Colonic mucosa (tissue), 4 donors: ENCODE measurements around the gene SEMA5A. TPM values are rescaled to one million over a fixed set of nuclear protein-coding genes. Genes with fewer than 3 reads are reported as not detected.

ENCODE experiments used
- DNase-seq: peaks from one replicate; pipeline ENCODE4 v3.0.0-alpha.2; 2020
- H3K27ac ChIP-seq: fragments of 200-600 bp; one replicate; pipeline ENCODE4 v1.8.0; 2021
- H3K27me3 ChIP-seq: fragments of 200-600 bp; one replicate; pipeline ENCODE4 v1.8.0; 2021
- H3K36me3 ChIP-seq: fragments of 200-600 bp; one replicate; pipeline ENCODE4 v1.8.0; 2021
- H3K4me1 ChIP-seq: fragments of 200-600 bp; one replicate; pipeline ENCODE4 v1.8.0; 2021; ENCODE audit warnings: mild to moderate bottlenecking
- H3K4me3 ChIP-seq: fragments of 200-600 bp; one replicate; pipeline ENCODE4 v1.8.0; 2021
- H3K9ac ChIP-seq, 2 donors: one replicate each; pipeline ENCODE4 v1.7.0; 2013; ENCODE audit warnings: control low read depth in 2 of 2, low read depth in 2 of 2, low read length in 2 of 2
- H3K9me3 ChIP-seq: fragments of 200-600 bp; one replicate; pipeline ENCODE4 v1.8.0; 2021
- intact Hi-C: fragments of 100-400 bp; cut with DNase I; formaldehyde crosslinking; loops from one replicate; pipeline ENCODE4 v1.14.1; 2022
- total RNA-seq, 2 donors: library from RNA; stranded (reverse); fragmentation: NEBNext Ultra II Directional in 1 of 2; extraction: Animal tissue kit (Norgen Biotek cat#: 25700) in 1 of 2; gene quantifications; one replicate each; pipeline ENCODE4 v1.2.1, GENCODE V29; 2021
- TF ChIP-seq, protein P1 (sequence below): fragments of 200-600 bp; IDR thresholded peaks from one replicate; pipeline ENCODE4 v1.8.0; 2022; ENCODE audit warnings: antibody characterized with exemption, mild to moderate bottlenecking
- donor health status: healthy.
- donor health status: DM: no; HTN: no; CAD: no.
- donor health status: DM: no; HTN: no; CAD: no.

Gene SEMA5A
- total RNA-seq, 2 donors from 2014 or later = 23.3 to 32.7 TPM

DNA sequence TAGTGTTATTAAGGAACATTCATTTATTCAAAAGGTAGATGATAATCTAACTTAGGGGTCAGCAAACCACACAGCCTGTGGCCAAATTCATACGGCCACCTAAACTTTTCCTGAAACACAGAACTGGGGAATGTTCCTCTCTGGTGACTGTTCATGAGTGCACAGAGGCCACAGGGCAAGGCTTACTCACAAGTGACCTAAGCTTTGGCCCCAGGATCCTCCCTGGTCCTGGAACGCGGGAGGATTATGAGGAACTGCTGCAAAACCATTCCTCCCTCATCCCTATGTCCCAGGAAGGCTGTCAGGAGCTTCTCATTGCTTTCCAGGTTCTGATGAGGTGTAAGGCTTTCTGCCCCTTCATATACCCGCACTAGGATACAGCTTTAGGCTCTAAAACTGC is 397.6 kb downstream of the SEMA5A start:
- no peaks in the 10 kb centered on the region for H3K9me3 ChIP-seq
- no peaks in the 10 kb centered on the region for H3K4me1 ChIP-seq
- DNase-seq = no peak
- no peaks in the 10 kb centered on the region for H3K36me3 ChIP-seq
- intact Hi-C loops = no loop called here
- TF ChIP-seq, protein P1, sequence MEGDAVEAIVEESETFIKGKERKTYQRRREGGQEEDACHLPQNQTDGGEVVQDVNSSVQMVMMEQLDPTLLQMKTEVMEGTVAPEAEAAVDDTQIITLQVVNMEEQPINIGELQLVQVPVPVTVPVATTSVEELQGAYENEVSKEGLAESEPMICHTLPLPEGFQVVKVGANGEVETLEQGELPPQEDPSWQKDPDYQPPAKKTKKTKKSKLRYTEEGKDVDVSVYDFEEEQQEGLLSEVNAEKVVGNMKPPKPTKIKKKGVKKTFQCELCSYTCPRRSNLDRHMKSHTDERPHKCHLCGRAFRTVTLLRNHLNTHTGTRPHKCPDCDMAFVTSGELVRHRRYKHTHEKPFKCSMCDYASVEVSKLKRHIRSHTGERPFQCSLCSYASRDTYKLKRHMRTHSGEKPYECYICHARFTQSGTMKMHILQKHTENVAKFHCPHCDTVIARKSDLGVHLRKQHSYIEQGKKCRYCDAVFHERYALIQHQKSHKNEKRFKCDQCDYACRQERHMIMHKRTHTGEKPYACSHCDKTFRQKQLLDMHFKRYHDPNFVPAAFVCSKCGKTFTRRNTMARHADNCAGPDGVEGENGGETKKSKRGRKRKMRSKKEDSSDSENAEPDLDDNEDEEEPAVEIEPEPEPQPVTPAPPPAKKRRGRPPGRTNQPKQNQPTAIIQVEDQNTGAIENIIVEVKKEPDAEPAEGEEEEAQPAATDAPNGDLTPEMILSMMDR = no peak
- H3K27me3 ChIP-seq = no peaks in the 10 kb centered on the region
- H3K27ac ChIP-seq = no peak overlapping the region
- H3K9ac ChIP-seq = no peak overlapping the region
- H3K4me3 ChIP-seq = no peak overlapping the region

DNA sequence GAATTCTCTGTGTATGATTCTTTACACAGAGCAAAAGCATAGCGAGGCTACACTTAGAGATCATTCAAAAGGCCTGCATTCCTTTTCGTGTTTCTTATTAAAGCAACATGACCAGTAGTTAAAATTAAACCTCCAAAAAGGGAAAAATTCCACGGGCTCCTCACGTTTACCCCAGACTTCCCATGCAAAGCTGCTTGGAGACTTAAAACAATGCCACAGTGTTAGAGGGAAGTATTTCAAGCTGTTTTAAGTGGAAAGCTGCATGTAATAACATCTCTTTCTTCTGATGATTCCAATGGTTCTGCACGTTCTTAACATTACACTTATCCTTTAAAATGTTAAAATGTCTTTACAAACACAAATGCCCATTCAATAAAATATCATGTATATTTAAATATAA is 405.2 kb downstream of the SEMA5A start:
- TF ChIP-seq, protein P1 = no peak
- intact Hi-C loops = no loop called here
- Histone ChIP-seq H3K9ac (no peak overlapping the region), H3K27ac (no peak overlapping the region), H3K4me3 (no peak overlapping the region), H3K4me1 (no peaks in the 10 kb centered on the region), H3K27me3 (no peaks in the 10 kb centered on the region), H3K9me3 (no peaks in the 10 kb centered on the region), H3K36me3 (no peaks in the 10 kb centered on the region)
- DNase-seq = no peak

DNA sequence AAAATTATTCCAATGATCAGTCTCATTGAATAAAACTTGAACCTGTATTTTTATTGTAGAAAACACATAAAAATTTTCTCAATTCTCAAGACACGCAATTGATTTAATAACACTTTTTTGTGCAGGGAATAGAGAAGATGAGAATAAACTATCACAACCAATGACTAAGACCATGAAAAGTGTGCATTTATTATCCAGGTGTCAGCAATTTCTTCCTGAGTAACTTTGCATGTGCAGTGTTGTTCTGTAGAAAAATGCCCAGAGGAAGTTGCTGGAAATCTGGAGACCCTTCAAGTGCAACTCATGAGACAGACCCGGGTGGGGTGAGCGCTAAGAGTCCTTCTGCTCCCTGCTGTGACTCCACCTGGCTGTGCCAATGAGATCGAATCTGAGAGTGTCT is 405.7 kb downstream of the SEMA5A start:
- Histone ChIP-seq H3K9me3 (no peaks in the 10 kb centered on the region), H3K27me3 (no peaks in the 10 kb centered on the region), H3K4me3 (no peak overlapping the region), H3K9ac (no peak overlapping the region), H3K4me1 (no peaks in the 10 kb centered on the region), H3K27ac (no peak overlapping the region), H3K36me3 (no peaks in the 10 kb centered on the region)
- intact Hi-C loops = no loop called here
- DNase-seq = no peak
- TF ChIP-seq, protein P1 = no peak

DNA sequence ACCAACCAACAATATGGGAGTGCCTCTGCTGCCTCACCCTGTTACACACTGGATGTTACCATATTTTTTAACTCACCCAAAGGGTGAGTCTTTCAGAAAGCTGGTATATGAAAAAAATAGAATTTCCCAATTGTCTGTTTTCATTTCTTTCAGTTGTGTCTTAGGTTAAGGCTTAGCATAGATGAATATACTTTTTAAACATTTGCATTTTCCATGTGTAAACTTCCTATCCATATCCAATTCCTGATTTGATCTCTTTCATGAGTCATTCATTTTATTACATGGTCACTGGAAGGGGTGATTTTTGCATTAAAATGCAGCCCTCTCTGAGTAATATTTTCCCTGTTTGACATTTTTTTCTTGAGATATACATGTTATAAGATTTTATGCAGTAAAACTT is 406.5 kb downstream of the SEMA5A start:
- intact Hi-C loops = no loop called here

DNA sequence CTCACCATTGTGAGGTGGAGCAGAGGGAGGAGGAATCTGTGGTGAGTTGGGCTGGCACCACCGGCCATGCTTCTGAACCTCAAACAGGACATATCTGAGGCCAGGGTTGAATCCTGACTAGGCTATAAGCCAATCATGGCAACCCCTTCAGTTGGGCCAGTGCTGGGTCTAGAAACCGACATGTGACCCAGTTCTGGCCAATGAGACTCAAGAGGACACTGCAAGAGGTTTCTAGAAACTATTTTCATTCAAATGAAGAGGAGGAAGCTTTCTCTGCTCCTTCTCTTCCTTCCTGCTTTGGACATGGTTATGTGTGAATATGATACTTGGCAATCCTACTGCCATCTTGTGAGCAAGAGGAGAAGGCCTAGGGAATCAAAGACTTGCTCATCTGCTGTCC is 417.7 kb downstream of the SEMA5A start:
- H3K4me3 ChIP-seq = no peak overlapping the region
- H3K9me3 ChIP-seq = no peaks in the 10 kb centered on the region
- no peaks in the 10 kb centered on the region for H3K36me3 ChIP-seq
- no peaks in the 10 kb centered on the region for H3K4me1 ChIP-seq
- H3K9ac ChIP-seq = no peak overlapping the region
- H3K27me3 ChIP-seq = no peaks in the 10 kb centered on the region
- H3K27ac ChIP-seq = no peak overlapping the region
- intact Hi-C loops = no loop called here
- DNase-seq = no peak
- TF ChIP-seq, protein P1 = no peak

More for the DNA sequence above, 406.5 kb downstream of the SEMA5A start:
- Histone ChIP-seq H3K27me3 (no peaks in the 10 kb centered on the region), H3K9me3 (no peaks in the 10 kb centered on the region), H3K27ac (no peak overlapping the region), H3K36me3 (no peaks in the 10 kb centered on the region), H3K4me1 (no peaks in the 10 kb centered on the region), H3K9ac (no peak overlapping the region), H3K4me3 (no peak overlapping the region)
- DNase-seq = no peak
- TF ChIP-seq, protein P1 = no peak

DNA sequence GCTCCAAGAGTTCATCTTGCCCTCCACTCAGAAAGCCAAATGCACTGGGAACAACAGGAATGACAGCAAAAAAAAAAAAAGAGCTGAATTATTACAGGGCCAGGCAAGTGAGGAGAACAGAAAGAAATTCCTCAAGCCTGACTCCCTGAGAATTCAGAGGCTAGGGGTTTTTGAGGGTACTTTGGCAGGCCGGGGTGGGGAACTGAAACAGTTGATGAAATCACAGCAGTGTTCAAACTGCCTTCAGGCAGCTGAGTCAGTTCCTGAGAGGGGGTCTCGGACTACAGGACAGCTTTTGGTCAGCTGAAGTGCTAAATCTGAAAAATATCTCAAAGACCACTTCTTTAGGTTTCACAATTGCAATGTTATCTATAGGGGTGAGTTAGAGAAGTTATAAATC is 419.4 kb downstream of the SEMA5A start:
- peaks cover 4% of the 10 kb centered on the region for H3K4me1 ChIP-seq
- H3K36me3 ChIP-seq = no peaks in the 10 kb centered on the region
- intact Hi-C loops = no loop called here
- no peaks in the 10 kb centered on the region for H3K27me3 ChIP-seq
- H3K27ac ChIP-seq = no peak overlapping the region
- H3K4me3 ChIP-seq = no peak overlapping the region
- DNase-seq = no peak
- no peak overlapping the region for H3K9ac ChIP-seq
- no peaks in the 10 kb centered on the region for H3K9me3 ChIP-seq
- TF ChIP-seq, protein P1 = no peak
